Hematopoietic multipotent progenitor cell treated with erythropoietin and hydrocortisone succinate and interleukin-3 and kit ligand, for 8 days (in vitro differentiated cells): ENCODE results near the gene SLC22A23.

Source experiments
- DNase-seq: peaks from one replicate; pipeline ENCODE4 v3.0.0-alpha.2; 2015

The SLC22A23 gene, protein sequence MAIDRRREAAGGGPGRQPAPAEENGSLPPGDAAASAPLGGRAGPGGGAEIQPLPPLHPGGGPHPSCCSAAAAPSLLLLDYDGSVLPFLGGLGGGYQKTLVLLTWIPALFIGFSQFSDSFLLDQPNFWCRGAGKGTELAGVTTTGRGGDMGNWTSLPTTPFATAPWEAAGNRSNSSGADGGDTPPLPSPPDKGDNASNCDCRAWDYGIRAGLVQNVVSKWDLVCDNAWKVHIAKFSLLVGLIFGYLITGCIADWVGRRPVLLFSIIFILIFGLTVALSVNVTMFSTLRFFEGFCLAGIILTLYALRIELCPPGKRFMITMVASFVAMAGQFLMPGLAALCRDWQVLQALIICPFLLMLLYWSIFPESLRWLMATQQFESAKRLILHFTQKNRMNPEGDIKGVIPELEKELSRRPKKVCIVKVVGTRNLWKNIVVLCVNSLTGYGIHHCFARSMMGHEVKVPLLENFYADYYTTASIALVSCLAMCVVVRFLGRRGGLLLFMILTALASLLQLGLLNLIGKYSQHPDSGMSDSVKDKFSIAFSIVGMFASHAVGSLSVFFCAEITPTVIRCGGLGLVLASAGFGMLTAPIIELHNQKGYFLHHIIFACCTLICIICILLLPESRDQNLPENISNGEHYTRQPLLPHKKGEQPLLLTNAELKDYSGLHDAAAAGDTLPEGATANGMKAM

DNA sequence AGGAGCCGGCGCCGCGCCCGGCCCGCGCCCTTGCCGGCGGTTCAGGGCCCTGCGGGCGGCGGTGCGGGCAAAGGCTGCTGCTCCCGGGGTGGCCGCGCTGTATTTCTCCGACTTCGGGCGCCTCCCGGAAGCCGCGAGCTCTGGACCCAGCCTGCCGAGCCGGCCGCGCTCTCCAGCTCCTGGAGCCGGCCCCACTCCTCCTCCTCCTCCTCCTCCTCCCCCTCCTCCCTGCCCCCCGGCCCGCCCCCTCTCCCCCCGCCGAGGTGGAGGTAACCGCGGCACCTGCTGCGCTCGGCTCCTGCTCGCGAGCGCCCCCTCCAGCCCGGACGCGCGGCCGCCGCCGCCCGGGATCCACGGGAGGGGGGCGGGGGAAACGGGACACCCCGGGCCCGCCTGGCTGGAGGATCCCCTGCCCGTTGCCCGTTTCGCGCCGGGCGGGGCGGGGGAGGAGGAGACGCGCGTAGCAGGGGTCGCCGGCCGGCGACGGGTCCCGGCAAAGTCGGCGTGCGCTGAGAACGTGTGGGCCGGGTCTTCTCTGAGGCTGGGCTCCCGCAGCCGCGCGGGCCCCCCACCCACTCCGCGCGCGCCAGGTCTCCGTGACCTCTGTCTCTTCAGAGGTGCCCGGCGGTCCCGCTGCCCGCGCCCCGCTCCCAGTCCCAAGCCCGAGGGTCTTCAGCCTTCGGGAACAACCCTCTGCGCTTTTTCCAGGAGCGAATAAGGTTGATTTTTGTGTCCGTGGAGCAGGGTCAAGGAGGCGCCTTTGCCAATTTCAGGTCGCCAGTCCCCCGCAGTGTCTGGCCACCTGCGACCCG is at the start of gene SLC22A23:
Gene SLC22A23, minus strand, starts transcription at position 153 of the 812 bp plus-strand sequence. CDS start 491 bp downstream, outside the sequence.
- peak; percentile 73 for DNase-seq

DNA sequence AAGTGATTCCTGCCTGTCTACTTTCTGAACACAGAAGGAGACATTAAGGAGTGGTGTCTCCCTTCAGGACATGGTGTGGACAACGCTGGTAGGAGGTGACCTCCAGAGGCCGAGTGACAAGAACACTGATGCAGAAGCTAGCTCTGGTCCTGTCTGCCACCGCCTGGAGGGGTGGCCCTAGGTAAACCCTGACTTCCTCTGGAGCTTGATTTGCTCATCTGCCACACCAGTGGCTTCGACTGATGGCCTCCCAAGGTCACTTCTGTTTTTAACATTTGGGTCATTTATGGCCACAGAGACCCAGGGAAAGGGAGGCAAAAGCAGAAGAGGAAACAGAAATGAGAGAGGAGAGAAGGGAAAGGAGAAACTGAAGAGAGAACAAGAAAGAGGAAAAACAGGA is 49.4 kb upstream of the SLC22A23 start:
- no peak for DNase-seq

DNA sequence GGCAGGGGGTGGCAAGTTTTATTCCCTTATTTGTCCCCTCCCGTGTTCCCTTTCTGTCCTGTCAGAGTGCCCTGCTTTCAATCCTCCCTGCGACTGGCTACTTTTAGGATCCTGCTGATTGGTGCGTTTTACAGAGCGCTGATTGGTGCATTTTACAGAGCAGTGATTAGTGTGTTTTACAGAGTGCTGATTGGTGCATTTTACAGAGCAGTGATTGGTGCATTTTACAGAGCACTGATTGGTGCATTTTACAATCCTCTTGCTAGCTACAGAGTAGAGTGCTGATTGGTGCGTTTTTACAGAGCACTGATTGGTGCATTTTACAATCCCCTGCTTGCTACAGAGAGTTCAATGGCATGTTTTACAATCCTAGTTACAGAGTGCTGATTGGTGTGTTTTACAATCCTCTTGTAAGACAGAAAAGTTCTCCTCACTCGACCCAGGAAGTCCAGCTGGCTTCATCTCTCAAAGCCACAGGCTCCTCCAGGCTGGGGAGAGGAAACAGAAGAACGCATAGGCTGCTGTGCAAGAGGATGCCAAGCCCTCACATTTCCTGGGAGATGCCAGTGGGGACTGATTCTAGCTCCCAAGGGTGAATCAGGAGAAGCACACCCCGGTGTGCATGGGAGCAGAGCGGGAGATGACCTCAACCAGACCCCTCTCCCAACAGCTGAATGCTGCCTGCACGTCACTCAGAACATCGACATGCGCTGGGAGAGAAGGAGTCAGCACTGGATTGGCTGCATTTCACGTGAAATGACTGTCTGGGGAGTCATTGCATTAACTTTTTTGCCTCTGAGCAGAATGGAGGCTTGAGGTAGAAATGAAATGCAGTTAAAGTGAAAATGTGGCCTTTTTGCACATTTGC is 48.3 kb upstream of the SLC22A23 start:
- no peak for DNase-seq

DNA sequence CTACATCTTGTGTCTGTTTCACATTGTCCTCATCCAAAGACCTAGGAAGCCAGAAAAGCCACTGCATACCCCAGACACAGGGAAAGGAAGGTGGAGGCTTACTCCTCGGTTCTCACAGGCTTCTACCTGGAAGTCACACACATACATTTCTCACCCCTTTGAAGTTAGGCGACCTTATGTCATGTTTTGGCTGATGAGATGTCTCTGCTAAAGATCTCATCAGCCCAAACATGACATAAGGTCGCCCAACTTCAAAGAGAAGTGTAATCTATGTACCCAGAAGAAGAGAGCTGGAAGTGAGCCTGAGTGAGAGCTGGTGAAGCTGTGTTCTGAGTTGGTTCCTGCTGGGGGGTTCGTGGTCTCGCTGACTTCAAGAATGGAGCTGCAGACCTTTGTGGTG is 47.5 kb upstream of the SLC22A23 start:
- DNase-seq, result no peak

DNA sequence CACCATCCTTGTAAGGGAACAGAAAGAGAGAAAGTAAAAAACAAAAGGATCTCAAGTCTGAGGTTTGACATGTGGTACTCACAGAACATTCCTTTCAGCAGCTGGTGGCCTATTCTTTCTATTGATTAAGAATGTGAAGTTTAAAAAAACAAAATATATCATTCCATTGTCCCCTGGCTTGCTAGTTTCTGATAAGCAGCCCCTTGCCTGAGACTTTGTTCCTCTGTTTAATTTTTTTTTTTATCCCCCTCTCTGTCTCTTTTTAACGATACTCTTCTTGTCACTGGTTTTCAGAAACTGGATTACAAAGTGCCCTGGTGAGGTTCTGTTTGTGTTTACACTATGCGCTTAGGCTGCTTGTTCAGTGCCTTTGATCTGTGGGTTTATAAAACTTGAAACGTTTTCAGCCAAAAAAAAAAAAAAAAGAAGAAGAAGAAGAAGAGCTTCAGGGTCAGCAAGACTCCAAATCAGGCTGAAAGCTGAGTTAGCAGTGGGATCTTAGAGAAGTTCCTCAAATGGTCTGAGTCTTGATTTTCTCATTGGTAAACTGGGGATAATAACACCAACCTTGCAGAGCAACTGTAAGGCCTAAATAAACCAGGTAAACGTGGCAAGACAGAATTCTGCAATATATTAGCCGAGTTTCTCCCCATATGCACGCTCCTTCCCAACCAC is 45.1 kb upstream of the SLC22A23 start:
- no peak for DNase-seq

DNA sequence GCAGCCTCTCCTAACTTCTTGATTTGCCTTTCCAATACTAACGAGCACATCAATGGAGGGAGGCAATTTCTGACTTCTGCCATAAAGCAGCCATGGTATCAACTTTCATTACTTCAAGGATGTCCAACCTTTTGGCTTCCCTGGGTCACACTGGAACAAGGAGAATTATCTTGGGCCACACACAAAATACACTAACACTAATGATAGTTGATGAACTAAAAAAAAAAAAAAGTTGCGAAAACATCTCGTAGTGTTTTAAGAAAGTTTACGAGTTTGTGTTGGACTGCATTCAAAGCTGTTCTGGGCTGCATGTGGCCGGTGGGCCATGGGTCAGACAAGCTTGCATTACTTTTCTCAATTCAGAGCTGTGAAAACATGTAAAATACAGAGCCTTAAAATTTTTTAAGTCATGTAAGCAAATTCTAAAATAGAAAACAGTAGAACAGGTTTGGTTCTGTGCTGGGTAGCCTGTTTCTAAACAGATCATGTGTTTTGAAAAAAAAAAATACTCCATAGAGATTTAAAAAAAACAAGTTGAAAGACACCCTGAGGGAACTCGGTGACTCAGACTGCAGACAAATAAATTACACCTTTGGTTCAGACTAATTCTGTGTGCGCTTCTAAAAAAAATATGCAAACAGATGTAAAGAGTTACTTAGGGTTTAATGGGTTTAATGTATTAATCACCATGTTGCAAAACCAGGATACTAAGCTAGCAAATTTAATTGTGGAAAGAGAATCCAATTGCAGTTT is 43.6 kb upstream of the SLC22A23 start:
- DNase-seq, result no peak

DNA sequence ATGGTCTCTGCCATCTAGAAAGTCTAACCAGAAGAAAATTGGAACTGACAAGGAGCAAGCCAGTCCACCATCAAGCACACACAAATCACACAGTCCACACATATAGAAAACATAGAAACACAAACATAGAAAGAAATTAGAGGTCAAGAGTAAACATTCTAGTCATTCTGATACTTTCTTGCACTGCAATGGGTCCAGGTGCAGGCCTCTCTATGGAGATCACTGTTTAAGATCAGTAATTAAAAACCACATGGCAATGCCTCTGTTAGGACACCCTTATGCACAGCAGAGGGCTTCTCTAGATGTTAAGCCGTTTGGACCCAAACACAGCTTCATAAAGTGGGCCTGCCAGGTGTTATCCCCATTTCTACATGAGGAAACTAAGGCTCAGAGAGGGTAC is 42.8 kb upstream of the SLC22A23 start:
- no peak for DNase-seq

DNA sequence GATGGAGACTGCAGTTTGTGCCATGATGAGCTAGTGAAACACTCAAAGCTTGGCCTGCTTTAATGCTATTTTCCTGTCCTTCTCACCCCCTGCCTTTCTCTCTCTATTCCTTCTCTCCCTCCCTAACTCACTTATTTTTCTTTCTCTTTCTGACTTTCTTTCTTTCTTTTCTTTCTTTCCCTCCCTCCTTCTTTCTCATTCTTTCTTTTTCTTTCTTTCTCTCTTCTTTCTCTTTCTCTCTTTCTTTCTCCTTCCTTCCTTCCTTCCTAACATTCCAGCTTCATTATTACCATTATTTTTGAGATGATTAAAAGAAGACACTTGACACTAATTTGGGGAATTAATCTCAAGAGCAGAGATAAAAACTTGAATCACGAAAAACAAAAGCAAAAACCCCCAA is 39.5 kb upstream of the SLC22A23 start:
- DNase-seq, result no peak

DNA sequence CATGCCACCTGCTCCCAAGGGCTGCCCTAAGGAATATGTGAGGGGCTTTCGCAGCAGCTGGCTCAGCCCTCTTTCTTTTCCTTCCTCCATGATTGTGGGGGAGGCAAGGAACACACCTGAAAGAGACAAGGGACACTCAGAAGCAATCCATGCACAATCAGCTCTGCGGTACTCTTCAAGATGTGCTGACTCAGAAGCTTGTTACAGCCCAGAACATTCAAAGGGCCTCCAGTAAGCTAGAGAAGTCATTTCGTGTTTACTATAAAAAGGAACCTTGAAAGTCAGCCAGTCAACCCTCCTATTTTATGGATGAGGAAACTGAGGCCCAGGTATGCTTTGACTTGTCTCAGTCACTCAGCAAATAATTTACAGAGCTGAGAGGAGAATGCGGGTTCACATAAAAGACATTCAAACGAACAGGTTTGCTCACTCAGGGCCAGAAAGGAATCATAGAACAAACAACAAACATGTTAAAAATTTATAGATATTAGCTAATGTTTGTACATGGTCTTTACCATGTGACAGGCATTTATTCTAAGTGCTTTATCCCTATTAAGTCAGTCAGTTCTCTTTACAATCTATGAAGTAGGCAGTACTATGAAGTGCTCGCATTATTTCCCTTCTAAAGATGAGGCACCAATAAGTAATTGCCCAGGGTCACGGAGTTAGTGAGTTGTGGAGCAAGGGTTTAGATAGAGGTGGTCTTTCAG is 37.7 kb upstream of the SLC22A23 start:
- DNase-seq, result no peak

DNA sequence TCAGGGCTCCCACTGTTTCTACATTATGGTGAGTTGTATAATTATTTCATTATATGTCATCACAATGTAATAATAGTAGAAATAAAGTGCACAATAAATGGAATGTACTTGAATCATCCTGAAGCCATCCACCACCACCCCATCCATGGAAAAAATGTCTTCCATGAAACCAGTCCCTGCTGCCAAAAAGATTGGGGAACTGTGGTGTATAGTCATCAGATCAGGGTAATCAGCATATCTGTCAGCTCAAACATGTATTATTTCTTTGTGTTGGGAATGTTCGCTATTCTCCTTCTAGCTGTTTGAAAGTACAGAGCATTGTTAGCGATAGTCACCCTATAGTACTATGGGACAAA is 33.8 kb upstream of the SLC22A23 start:
- DNase-seq, result no peak

DNA sequence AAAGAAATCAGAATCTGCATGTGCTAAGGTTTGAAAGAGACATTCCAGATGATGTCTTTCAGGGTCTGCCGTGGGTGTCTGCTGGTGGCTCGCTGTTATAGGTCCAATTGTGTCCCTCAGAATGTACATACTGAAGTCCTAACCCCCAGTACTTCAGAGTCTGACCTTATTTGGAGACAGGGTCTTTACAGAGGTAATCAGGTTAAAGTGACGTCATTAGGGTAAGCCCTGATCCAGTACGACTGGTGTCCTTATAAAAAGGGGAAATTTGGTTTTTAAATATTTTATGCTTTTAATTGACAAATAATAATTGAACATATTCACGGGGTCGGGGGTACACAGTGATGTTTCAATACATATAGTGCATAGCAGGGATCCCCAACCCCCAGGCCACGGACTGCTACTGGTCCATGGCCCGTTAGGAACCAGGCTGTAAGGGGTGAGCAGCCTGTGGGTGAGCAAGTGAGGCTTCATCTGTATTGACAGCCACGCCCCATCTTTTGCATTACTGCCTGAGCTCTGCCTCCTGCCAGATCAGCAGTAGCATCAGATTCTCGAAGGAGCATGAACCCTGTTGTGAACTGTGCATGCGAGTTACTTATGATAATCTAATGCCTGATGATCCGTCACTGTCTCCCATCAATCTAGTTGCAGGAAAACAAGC is 33.2 kb upstream of the SLC22A23 start:
- no peak for DNase-seq

DNA sequence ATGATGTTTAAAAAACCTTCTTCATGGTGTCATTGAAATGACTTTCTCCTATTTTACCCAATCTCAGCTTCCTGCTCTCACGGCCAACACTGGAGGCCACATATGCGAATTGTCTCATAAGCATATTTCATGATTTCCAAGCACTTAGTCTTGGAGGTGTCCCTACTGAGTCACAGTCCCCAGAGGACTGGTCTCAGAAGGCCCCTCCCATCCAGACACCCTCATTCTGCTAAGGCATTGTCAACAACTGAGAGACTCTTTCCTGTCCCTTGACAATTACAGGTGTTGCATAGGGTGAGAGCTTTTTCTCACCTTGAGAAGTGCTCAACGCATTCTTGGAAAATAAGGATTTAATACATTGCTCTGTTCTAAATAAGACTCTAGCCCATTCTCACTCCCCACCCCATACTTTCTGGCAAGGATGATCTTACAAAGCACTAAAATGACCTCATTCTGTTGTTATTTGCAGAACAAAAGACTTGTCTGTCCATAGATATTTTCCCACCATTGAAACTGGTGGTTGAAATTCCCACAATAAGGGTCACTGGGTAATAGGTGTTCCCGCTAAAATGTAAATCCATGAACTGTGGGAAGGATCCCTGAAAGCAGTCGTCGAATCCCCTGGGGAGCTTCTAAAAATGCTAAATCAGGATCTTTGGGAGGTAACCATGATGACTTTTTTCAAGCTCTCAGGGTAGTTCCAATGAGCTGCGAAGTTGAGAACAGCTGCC is 32.3 kb upstream of the SLC22A23 start:
- DNase-seq, result no peak

DNA sequence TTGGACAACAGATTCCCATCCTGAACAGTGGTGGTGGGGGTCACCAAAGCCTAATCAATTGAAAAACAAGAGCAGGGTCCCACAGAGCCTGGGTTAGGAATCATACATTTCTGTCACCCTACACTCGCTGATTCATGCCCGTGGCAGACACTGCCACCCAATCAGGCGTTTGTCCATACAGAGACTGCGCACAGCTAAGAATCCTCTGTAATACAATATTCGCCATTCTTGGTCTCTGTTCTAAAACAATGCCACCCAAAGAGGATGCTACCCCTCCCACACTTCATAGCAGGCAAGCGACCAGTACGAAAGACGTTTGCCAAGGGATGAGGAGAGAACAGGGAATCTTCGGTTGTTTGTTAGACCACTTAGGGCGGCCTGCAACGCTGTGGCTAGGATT is 28.1 kb upstream of the SLC22A23 start:
- no peak for DNase-seq

DNA sequence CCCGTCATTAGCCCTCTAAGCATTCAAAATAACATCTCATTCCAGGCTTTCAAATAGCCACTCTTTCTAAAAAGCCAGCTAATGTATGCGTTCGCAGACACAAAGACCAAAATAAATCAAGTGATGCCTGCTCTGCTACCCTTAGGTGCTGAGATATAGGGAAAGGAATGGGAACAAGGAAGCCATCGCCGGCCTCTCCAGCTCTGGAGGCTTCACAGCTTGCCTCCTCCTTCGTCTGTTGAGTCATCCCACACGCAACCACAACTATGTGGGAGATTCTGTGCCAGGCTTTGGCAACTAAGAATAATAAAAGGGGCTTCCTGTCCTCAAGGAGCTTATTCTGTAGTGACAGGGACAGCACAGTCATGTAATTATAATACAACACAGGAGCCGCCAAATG is 27.3 kb upstream of the SLC22A23 start:
- no peak for DNase-seq

DNA sequence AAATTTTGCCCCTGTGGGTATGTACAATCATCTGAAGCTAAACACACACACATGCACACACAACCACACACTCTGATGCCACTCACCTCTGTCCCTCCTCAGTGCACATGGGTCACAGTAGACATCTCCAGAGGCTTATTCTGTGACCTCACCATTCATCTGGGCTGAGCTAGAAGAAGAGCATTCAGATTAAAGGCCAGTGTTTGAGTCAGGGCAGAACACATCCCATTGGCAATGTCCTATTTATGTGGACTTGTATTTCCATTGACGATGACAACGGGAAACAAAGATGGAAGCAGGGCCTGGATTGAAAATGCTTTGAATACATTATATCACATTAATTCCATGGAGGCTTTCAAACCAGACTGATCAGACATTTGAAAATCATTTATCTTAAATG is 26.8 kb upstream of the SLC22A23 start:
- no peak for DNase-seq

DNA sequence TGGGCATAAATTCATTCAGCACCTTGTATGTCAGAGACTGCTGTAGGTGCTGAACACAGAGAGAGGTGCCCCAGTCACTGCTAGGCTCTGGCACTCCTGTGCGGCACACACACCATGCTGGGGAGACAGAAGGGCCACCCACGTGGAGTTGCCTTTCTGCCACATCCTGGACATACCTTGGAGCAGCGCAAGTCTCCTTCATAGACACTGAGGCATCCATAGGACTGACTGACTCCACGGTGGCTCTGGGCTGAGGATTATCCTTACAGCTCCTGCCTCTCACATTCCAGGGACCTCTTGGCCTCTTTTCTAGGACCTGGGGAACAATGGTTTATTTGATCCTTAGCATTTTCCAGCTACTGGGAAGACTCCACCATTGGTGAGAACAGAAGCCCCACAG is 26.0 kb upstream of the SLC22A23 start:
- DNase-seq, result no peak

DNA sequence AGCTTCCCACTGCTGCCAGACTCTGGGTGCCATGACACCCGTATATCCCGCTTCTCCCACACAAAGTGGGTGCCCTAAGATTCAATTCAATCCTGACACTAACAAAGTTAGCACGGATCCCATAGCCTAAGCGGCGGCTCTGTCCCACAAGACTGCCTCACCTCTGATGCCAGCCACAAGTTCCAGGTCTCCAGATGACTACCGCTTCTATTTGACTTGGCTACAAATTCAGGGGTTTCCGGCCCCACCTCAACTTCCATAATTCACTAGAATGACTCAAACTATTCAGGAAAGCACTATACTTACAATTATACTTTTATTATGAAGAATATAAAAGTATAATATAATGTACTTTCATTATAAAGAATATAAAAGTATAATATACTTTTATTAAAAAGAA is 24.8 kb upstream of the SLC22A23 start:
- no peak for DNase-seq

DNA sequence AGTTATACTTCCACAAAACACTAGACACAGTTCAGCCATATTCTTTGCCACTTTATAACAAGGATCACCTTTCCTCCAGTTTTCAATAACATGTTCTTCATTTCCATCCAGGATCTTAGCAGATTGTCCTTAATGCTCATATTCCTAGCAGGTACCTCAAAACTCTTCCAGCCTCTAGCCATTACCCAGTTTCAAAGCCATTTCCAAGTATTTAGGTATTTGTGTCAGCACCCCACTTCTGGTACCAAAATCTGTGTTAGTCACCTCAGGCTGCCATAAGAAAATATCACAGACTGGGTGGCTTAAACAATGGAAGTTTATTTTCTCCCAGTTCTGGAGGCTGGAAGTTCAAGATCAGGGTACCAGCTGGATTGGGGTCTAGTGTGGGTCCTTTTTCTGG is 23.2 kb upstream of the SLC22A23 start:
- DNase-seq, result no peak

DNA sequence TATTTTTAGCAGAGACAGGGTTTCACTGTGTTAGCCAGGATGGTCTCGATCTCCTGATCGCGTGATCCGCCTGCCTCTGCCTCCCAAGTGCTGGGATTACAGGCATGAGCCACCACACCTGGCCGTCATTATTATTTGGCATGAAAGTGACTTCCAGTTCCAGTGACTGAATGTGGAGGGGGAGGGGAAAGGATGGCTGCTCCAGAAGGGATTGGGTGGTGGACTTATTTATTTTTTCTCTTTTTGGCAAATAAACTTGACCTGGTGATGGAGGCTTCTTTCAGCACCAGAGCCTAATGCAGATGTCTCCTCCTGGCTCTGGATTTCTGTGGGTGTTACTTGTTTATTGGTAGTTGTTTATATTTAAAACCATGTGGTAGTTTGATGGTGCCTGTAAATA is 16.9 kb upstream of the SLC22A23 start:
- no peak for DNase-seq
